GM18870 (cell line): Measurements from ENCODE around the gene RPA4.
"Not testable (repeated sequence)": the region's sequence is repeated elsewhere in the genome, so short reads cannot be mapped to it uniquely, and the experiment has no call there.

ENCODE experiments used
- ATAC-seq: cut with Tn5 transposase; IDR thresholded peaks from one replicate; pipeline ENCODE4 v1.9.1; 2021; ENCODE audit warnings: moderate library complexity; ENCODE audit not compliant: unreplicated experiment

The RPA4 gene, protein sequence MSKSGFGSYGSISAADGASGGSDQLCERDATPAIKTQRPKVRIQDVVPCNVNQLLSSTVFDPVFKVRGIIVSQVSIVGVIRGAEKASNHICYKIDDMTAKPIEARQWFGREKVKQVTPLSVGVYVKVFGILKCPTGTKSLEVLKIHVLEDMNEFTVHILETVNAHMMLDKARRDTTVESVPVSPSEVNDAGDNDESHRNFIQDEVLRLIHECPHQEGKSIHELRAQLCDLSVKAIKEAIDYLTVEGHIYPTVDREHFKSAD

DNA sequence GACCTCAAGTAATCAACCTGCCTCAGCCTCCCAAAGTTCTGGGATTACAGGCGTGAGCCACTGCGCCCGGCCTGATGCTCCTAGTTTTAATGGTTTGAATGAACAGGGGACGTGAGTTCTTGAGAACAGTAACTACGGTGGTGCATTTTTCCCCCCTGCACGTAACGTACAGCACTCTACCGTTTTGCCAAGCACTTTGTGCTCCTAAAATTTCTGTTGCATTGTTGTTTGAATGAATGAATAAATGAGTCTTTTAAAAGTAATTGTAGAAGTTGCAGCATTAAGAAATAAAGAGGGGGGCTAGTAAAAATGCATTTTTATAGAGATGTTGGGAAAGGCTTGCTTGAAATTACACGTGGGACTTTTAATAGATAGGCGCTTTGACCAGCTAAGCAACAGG, at the start of gene RPA4:
RPA4 (plus strand) TSS at position 301 of the 400 bp plus-strand sequence. CDS start 403 bp downstream, outside the sequence.
- ATAC-seq, result no peak

DNA sequence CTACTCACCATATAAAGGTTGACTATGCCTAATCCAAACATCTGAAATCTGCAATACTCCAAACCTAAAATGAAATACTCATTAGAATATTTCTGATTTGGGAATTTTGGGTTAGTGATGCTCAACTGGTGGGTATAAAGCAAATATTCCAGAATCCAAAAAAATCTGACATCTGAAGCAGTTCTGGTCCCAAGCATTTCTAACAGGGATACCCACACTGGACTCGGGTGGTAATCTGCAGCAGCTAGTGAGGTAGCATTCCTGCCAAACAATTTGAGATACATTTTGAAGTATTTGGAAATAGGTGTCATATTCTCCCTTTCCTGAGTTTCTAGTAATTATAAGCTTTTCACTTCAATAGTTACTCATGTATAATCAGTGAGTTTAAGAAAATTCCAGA, 49.6 kb upstream of the RPA4 start:
- ATAC-seq, result no peak

DNA sequence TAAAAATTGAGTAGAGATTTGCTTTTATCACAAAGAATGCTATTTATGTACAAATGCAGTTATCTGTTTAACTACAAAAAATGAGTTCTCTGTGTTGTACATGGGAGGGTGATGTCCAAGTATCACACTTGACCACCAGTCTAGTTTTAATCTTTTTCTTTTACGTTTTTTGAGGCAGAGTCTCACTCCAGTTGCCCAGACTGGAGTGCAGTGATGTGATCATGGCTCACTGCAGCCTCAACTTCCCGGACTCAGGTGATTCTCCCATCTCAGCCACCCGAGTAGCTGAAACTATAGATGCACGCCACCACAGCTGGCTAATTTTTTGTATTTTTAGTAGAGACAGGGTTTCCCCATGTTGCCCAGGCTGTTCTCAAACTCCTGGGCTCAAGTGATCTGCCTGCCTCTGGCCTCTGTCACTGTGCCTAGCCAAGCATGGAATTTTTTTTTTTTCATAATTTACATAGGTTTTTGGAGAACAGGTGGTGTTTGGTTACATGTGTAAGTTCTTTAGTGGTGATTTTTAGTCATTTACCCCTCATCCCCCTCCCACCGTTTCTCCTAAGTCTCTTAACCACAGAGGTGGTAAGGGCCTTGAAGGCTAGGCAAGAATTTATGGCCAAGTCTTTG, 47.9 kb upstream of the RPA4 start:
- peak; percentile 85 for ATAC-seq

DNA sequence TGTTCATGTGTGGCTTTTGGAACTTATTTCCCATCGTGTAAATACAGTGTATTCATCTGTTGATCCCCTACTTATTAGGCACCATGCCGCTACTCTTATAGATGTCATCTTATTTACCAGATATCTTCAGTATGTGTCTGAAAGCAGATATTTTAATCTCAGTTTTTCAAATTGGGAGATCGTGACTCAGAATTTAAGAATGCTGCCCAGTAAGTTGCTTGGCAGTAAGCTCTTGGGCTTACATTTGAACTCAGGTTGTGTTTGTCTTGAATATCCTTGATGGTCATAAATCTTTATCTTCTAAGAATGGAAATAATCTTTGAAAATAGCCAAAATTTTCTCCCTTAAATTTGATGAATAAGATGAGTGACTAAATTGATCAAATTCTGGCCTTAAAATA, 45.9 kb upstream of the RPA4 start:
- ATAC-seq, result no peak

DNA sequence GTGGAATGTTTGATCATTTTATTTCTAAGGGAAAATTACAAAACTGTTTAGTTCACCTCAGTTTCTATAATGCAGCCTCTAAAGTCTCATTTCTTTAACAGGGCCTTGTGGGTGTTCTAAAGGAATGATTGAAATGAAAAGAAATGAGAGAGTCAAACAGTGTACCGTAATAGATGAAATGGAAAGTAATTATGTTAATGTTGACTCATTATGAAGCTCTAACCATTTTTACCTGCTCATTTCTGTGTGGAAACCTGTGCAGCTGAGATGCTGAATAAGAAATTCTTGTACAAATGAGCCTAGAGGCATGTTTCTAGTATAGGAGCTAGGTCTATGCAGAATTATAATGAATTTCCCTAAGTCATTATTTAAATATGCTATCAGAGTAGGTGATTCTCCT, 45.2 kb upstream of the RPA4 start:
- no peak for ATAC-seq

DNA sequence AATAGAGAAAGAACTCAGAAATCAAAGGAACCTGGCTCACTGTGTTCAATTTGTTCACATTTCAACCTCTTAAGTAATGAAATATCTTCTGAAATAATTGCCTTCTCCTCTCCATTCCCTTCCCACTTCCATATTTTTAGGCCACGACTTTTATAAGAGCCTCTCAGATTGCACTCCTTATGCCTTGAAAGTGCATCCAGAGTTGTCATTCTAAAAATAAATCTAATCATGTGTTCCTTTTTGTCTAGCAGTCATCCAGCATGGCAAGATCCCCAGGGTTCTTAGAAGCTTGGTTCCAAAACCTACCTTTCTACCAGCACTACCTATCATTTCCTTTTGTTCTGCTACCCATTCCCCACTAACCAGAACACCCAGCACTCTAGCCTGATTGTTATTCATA, 42.4 kb upstream of the RPA4 start:
- no peak for ATAC-seq

DNA sequence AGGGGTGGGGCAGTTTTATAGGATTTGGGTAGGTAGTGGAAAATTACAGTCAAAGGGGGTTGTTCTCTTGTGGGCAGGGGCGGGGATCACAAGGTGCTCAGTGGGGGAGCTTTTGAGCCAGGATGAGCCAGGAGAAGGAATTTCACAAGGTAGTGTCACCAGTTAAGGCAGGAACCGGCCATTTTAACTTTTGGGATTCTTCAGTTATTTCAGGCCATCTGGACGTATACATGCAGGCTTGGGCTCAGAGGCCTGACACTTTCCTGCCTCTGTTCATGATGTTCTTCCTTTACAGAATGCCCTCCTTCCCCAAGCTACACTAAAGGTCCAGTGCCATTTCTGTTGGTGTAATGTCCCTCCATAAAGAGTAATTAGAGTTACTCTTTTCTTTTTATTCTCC, 41.8 kb upstream of the RPA4 start:
- not testable (repeated sequence) for ATAC-seq

DNA sequence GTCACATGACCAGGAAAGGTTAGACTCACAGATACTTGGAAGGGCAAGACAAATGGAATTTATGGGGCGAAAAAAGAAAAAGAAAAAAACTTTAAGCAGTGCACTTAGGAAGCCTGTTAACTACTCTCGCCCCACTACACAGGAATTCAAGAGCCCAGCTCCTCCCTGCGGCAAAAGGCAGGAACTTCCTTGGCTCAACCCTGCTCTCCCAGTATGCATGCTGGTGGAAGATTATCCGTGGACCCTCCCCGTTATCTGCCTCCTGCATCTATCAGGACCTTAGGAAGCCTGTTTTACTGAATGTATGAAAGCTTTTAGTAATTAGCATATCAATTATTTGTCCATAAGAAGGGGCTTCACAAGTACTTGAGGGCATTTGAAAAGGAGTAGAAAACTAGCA, 40.1 kb upstream of the RPA4 start:
- no peak for ATAC-seq

DNA sequence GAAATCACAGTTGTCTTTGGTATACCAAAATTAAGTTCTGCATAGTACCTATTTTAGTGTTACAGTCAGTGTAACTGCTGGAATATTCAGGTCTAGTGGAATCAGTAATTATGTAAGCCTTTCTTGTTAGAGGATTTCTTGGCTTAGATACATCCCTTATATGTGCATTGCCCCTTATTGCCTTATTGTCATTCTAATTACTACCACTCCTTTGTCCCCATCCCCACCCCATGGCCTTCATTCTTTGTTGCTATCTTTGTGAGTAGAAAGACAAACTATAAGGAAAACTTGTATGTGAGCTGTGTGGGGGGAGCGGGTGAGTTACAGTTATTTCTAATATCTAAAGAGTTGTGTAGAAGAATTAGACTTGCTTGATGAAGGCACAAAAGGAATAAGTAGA, 36.9 kb upstream of the RPA4 start:
- no peak for ATAC-seq

DNA sequence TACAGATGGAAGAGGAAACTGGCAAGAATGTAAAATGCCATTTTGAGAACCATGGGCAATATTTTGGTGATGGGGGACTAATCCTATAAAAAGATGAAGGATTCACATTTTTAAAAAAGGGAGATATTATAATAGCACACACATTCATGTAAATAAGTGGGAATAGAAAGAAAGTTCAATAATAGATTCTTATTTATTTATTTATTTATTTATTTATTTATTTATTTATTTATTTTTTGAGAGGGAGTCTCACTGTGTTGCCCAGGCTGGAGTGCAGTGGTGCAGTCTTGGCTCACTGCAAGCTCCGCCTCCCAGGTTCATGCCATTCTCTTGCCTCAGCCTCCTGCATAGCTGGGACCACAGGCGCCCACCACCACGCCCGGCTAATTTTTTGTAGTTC, 24.3 kb upstream of the RPA4 start:
- ATAC-seq, result not testable (repeated sequence)

DNA sequence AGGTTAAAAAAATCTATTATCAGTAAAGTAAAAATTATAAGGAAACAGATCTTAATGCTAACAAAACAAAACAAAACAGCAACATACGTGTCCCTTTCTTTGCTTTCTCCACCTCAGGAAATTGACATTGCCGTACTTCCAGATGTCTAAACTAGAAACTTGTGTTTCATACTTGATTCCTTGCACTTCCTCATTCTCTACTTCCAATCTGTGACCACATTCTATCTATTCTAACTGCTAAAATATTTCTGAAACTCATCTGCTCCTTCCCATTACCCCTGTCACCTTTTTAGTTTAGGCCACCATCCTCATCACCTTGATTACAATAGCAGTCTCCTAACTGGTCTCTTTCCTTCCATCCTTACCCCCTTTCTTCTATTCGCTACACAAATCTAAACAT, 22.5 kb upstream of the RPA4 start:
- ATAC-seq, result peak; percentile 75

DNA sequence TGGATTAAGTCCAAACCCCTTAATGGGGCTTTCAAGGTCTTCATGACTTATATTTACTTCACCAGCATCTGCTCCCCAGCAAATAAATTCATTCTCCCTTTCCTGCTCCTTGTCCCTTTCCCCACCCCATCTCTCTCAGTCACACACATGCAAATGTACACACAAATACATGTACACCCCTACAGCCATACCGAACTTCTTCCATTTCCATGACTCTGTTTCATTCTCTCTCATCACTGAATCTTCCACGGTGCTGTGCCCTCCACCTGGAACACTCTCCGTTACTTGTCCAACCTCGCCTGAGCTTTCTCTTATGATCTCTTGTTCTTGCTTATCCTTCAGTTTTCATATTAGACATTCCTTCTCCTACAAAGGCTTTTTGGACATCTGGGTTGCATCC, 22.0 kb upstream of the RPA4 start:
- peak; percentile 27 for ATAC-seq

DNA sequence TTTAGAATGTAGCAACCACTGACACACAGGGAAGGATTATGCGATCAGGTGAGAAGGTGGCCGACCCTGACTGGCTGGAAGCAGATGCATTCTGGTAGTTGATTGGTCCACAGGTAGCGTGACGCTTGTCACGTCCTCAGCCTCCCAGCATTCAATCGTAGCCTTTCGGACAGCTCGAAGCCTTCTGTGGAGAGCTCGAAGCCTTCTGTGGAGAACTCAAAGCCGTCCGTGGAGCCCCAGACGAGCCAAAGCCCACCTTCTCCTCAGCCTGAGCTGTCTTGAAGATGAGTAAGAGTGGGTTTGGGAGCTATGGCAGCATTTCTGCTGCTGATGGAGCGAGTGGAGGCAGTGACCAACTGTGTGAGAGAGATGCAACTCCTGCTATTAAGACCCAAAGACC, 319 bp downstream of the RPA4 start:
- no peak for ATAC-seq

DNA sequence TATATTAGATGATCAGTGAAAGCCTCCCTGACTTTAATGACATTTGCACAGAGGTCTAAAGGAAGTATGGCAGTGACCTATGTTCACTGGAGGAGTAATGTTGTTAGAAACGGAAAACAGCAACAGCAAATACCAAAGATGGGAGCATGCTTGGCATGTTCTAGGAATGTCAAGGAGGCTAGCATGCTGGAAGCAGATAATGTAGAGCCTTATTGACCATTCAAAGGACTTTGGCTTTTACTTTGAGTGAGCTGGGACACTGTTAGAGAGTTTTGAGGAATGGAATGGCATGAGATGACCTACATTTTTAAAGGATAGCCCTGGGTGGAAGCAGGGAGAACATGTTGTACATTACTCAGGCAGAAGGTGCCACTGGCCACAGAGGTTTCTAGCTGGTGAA, 6.0 kb downstream of the RPA4 start:
- no peak for ATAC-seq

DNA sequence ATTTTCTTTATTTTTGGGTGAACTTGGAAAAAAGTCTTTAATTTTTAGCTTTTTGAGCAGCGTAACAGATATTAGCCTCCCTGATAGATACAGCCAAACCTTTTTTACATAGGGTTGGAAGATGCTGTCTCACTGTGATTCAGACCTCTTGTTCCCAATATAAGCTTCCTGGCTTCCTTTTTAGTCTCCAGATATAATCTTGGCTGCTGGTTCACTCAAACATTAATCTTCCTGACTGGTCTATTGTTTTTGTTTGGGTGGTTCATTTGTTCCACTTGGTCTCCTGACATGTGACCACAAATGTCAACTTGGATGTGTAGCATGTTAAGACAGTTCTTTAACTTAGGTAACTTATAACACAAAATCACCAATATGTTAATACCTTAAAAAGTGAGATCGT, 23.0 kb downstream of the RPA4 start:
- no peak for ATAC-seq

DNA sequence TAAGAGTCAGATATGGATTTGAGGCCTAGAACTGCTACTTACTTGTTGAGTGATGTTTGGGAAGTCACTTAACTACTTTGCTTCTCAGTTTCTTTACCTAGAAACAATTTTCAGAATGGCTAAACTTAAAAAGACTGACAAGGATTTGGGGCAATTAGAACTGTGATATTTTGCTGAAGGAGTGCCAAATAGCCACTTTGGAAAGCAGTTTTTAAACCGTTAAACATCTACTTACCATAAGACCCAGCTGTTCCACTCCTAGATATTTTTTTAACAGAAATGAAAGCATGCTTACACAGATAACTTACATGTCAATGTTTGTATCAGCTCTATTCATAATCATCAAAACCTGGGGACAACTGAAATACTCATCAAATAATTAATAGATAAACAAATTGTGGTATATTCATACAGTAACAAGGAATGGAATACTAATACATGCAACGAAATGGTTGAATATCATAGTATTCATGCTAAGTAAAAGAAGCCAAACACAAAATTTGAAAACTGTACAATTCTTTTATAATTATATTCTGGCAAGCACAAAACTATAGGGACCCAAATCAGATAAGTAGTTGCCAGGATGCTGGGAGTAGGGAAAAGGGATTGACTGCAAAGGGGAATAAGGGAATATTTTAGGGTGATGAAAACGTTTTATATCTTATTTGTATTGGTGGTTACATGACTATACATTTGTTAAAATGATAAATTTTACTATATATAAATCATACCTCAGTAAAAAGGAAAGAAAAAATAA, 24.0 kb downstream of the RPA4 start:
- no peak for ATAC-seq

DNA sequence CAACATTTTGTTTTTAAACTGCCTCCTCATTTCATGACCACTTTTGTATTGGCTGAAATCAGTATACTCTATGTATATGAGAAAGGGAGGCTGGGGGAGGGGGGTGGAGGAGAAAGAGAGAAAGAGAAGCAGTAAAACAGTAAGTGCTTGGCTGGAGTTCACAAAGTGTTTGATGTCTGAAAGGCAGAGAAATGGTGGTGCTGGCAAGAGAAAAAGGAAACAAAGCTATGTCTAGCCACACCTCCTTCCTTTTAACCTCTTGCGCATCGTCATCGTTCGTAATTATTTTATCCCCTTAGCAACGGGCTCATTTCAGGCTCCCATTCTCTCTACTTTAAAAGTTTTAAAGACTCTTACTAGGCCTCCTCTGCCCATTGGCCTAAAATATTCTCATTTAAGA, 25.6 kb downstream of the RPA4 start:
- ATAC-seq, result no peak

DNA sequence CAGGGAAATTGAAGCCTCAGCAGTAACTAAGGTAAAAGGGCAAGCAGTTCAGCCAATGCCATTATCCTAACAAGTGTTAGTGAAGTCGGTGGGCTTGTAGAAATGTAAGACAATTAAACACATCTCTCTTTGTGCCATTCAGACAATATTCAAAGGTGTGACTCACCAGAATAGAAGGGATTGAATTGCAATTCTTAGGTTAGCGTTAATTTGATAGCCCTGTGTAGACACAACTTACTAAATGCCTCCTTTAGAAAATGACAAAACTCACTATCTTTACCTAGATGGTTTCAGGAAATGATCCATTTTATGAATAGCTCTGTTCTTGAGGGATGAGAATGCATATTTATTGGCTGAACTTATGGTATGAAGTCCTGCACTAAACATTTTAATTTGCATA, 35.2 kb downstream of the RPA4 start:
- no peak for ATAC-seq

DNA sequence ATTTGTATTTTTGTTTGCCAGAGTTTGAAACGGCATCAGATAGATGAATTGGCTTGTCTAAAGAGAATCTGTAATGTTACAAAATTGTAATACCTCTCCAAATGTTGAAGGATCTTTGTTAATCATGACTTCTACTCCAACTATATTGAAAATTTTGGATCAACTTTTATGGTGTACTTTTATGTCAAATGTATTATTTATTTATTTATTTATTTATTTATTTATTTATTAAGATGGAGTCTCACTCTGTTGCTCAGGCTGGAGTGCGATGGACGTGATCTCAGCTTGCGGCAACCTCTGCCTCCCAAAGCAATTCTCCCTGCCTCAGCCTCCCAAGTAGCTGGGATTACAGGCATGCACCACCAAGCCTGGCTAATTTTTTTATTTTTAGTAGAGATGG, 36.0 kb downstream of the RPA4 start:
- no peak for ATAC-seq

DNA sequence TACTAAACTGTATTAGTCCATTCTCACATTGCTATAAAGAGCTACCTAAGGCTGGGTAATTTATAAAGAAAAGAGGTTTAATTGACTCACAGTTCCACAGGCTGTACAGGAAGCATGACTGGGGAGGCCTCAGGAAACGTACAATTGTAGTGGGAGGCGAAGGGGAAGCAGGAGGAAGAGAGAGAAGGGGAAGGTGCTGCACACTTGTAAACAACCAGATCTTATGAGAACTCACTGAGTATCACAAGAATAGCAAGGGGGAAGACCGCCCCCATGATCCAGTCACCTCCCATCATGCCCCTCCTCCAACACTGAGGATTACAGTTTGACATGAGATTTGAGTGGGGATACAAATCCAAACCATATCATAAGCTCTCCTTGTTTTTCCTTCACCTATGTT, 40.9 kb downstream of the RPA4 start:
- no peak for ATAC-seq

DNA sequence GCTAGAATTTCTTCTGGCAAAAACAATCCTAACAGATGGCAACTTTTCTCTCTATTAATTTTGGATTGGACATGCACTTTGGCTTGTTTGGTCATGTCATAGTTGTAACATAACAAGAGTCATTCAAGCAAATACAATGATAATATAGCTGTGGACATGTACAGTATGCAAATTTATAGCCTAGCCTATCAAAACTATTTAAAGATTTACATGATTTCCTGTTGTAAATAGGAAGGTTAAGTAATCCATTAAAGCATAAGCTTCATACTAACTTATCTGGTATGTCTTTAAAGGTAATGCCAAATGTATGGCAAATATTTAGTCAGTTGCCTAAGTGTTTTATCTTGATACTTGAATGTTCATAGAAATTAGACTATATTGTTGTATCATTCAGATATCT, 45.3 kb downstream of the RPA4 start:
- ATAC-seq, result no peak
